ENCODE data around the gene SMIM36. TPM values are rescaled to one million over a fixed set of nuclear protein-coding genes. Genes with fewer than 3 reads are reported as not detected.

SMIM36 gene
- total and polyA plus RNA-seq, 2 experiments from 2014 or later, result not detected

DNA sequence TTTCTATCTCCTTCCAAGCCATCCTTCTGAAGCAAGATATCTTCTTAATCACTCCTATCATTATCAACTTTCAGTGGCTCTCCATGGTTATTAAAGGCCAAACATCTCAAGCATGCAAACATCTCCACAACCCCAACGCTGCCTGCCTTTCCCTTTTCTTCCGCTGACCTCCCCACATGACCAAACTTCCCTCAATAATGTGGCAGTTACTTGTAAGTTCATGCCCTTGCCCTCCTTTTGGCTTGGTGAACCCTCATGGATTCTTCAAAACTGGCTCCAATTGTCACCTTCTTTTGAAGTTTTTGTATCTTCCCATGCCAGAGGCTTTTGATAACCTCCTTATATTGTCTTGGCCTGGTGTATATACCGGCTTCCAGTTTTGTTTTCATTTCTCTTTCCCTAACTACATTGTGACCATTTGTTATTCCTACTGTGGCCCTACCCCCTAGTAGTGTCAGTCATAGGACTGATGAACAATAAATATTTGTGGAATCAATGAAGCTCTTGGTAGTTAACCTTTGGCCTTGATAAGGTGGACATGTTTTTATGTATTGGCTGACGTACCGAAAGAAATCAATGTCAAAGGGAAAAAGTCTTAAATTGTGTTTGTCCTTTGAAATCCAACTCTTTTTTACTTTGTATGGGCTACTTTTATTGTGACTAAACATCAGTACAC is 19.9 kb upstream of the SMIM36 start:
- no peaks in the 10 kb centered on the region for H3K27me3 ChIP-seq (ENCODE audit: insufficient read depth)
- peaks cover 3% of the 10 kb centered on the region; the same call in 1 of the 3 replicates for H3K4me1 Mint-ChIP-seq
- H3K79me2 ChIP-seq (replicated peaks; ENCODE audit: insufficient read depth), result no peaks in the 10 kb centered on the region
- DNase-seq (ENCODE audit: low spot score) (no peak), ATAC-seq (no peak)
- no peaks in the 10 kb centered on the region for H3K36me3 ChIP-seq (ENCODE audit: insufficient read depth)
- no peak overlapping the region for H3K27ac ChIP-seq (ENCODE audit: low read depth)
- no peak overlapping the region for H3K4me2 ChIP-seq
- no peaks in the 10 kb centered on the region for H4K20me1 ChIP-seq (replicated peaks; ENCODE audit: insufficient read depth)
- TF ChIP-seq, protein P1, sequence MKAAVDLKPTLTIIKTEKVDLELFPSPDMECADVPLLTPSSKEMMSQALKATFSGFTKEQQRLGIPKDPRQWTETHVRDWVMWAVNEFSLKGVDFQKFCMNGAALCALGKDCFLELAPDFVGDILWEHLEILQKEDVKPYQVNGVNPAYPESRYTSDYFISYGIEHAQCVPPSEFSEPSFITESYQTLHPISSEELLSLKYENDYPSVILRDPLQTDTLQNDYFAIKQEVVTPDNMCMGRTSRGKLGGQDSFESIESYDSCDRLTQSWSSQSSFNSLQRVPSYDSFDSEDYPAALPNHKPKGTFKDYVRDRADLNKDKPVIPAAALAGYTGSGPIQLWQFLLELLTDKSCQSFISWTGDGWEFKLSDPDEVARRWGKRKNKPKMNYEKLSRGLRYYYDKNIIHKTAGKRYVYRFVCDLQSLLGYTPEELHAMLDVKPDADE (IDR thresholded peaks at IDR 0.05), result no peak
- no peak for TF ChIP-seq POLR2AphosphoS5 (IDR thresholded peaks at IDR 0.05; ENCODE audit: low read depth)
- TF ChIP-seq, protein P2, sequence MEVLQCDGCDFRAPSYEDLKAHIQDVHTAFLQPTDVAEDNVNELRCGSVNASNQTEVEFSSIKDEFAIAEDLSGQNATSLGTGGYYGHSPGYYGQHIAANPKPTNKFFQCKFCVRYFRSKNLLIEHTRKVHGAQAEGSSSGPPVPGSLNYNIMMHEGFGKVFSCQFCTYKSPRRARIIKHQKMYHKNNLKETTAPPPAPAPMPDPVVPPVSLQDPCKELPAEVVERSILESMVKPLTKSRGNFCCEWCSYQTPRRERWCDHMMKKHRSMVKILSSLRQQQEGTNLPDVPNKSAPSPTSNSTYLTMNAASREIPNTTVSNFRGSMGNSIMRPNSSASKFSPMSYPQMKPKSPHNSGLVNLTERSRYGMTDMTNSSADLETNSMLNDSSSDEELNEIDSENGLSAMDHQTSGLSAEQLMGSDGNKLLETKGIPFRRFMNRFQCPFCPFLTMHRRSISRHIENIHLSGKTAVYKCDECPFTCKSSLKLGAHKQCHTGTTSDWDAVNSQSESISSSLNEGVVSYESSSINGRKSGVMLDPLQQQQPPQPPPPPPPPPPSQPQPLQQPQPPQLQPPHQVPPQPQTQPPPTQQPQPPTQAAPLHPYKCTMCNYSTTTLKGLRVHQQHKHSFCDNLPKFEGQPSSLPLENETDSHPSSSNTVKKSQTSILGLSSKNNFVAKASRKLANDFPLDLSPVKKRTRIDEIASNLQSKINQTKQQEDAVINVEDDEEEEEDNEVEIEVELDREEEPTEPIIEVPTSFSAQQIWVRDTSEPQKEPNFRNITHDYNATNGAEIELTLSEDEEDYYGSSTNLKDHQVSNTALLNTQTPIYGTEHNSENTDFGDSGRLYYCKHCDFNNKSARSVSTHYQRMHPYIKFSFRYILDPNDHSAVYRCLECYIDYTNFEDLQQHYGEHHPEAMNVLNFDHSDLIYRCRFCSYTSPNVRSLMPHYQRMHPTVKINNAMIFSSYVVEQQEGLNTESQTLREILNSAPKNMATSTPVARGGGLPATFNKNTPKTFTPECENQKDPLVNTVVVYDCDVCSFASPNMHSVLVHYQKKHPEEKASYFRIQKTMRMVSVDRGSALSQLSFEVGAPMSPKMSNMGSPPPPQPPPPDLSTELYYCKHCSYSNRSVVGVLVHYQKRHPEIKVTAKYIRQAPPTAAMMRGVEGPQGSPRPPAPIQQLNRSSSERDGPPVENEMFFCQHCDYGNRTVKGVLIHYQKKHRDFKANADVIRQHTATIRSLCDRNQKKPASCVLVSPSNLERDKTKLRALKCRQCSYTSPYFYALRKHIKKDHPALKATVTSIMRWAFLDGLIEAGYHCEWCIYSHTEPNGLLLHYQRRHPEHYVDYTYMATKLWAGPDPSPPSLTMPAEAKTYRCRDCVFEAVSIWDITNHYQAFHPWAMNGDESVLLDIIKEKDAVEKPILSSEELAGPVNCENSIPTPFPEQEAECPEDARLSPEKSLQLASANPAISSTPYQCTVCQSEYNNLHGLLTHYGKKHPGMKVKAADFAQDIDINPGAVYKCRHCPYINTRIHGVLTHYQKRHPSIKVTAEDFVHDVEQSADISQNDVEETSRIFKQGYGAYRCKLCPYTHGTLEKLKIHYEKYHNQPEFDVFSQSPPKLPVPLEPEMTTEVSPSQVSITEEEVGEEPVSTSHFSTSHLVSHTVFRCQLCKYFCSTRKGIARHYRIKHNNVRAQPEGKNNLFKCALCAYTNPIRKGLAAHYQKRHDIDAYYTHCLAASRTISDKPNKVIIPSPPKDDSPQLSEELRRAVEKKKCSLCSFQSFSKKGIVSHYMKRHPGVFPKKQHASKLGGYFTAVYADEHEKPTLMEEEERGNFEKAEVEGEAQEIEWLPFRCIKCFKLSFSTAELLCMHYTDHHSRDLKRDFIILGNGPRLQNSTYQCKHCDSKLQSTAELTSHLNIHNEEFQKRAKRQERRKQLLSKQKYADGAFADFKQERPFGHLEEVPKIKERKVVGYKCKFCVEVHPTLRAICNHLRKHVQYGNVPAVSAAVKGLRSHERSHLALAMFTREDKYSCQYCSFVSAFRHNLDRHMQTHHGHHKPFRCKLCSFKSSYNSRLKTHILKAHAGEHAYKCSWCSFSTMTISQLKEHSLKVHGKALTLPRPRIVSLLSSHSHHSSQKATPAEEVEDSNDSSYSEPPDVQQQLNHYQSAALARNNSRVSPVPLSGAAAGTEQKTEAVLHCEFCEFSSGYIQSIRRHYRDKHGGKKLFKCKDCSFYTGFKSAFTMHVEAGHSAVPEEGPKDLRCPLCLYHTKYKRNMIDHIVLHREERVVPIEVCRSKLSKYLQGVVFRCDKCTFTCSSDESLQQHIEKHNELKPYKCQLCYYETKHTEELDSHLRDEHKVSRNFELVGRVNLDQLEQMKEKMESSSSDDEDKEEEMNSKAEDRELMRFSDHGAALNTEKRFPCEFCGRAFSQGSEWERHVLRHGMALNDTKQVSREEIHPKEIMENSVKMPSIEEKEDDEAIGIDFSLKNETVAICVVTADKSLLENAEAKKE (CRISPR knock-in tag; IDR thresholded peaks at IDR 0.05), result no peak
- no peak for TF ChIP-seq ZNF331 (CRISPR knock-in tag; IDR thresholded peaks at IDR 0.05; ENCODE audit: low read depth)
- no peak for TF ChIP-seq JUNB (IDR thresholded peaks at IDR 0.05; ENCODE audit: unreplicated experiment)
- TF ChIP-seq, protein P3, sequence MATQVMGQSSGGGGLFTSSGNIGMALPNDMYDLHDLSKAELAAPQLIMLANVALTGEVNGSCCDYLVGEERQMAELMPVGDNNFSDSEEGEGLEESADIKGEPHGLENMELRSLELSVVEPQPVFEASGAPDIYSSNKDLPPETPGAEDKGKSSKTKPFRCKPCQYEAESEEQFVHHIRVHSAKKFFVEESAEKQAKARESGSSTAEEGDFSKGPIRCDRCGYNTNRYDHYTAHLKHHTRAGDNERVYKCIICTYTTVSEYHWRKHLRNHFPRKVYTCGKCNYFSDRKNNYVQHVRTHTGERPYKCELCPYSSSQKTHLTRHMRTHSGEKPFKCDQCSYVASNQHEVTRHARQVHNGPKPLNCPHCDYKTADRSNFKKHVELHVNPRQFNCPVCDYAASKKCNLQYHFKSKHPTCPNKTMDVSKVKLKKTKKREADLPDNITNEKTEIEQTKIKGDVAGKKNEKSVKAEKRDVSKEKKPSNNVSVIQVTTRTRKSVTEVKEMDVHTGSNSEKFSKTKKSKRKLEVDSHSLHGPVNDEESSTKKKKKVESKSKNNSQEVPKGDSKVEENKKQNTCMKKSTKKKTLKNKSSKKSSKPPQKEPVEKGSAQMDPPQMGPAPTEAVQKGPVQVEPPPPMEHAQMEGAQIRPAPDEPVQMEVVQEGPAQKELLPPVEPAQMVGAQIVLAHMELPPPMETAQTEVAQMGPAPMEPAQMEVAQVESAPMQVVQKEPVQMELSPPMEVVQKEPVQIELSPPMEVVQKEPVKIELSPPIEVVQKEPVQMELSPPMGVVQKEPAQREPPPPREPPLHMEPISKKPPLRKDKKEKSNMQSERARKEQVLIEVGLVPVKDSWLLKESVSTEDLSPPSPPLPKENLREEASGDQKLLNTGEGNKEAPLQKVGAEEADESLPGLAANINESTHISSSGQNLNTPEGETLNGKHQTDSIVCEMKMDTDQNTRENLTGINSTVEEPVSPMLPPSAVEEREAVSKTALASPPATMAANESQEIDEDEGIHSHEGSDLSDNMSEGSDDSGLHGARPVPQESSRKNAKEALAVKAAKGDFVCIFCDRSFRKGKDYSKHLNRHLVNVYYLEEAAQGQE (IDR thresholded peaks at IDR 0.05; ENCODE audit: unreplicated experiment), result no peak
- TF ChIP-seq EZH2phosphoT487 (IDR thresholded peaks at IDR 0.05; ENCODE audit: unreplicated experiment), result no peak
- TF ChIP-seq ZNF114 (CRISPR knock-in tag; IDR thresholded peaks at IDR 0.05), result no peak
- TF ChIP-seq STAT1 (IDR thresholded peaks at IDR 0.05; ENCODE audit: unreplicated experiment), result no peak
- no peak for TF ChIP-seq CREB1 (CRISPR knock-in tag; IDR thresholded peaks at IDR 0.05; ENCODE audit: low read depth)
- no peak for TF ChIP-seq CTCF (conservative IDR thresholded peaks at IDR 0.05; ENCODE audit: low read depth in 2 of 2)
- TF ChIP-seq EZH2 (IDR thresholded peaks at IDR 0.05; ENCODE audit: low read depth, unreplicated experiment), result no peak
- no peak for TF ChIP-seq NANOG (IDR thresholded peaks at IDR 0.05; ENCODE audit: borderline replicate concordance)
- no peaks in the 10 kb centered on the region for H3F3A ChIP-seq (replicated peaks; ENCODE audit: low read depth)
- H3K36me3 Mint-ChIP-seq (ENCODE audit: low read depth), result no peaks in the 10 kb centered on the region
- no peaks in the 10 kb centered on the region for H3K27me3 Mint-ChIP-seq (ENCODE audit: insufficient read depth, low read depth, poor library complexity)
- H3K9me2 ChIP-seq (ENCODE audit: insufficient read depth), result no peaks in the 10 kb centered on the region; the same call in 1 of the 2 replicates
- H2AFZ ChIP-seq, result no peak overlapping the region
- no peaks in the 10 kb centered on the region for H3K4me1 ChIP-seq (ENCODE audit: insufficient read depth)
- H3K9me3 Mint-ChIP-seq, result no peaks in the 10 kb centered on the region
- H3K4me3 Mint-ChIP-seq, result no peak overlapping the region
- H3K27ac Mint-ChIP-seq, result no peak overlapping the region
- no peak overlapping the region for H3K4me3 ChIP-seq
